ENCODE results near the gene GATA1.
"Not testable (repeated sequence)": the region's sequence is repeated elsewhere in the genome, so short reads cannot be mapped to it uniquely, and the experiment has no call there.

GATA1 gene

GRCh38 chrX:48815266-48815665 is 28.9 kb downstream of the GATA1 start:
- no peak for DNase-seq (ENCODE audit: low spot score)

GRCh38 chrX:48816014-48816810 is 29.8 kb downstream of the GATA1 start:
- DNase-seq (ENCODE audit: low spot score): no peak

GRCh38 chrX:48818098-48818497 is 31.7 kb downstream of the GATA1 start:
- DNase-seq (ENCODE audit: low spot score): no peak

DNA sequence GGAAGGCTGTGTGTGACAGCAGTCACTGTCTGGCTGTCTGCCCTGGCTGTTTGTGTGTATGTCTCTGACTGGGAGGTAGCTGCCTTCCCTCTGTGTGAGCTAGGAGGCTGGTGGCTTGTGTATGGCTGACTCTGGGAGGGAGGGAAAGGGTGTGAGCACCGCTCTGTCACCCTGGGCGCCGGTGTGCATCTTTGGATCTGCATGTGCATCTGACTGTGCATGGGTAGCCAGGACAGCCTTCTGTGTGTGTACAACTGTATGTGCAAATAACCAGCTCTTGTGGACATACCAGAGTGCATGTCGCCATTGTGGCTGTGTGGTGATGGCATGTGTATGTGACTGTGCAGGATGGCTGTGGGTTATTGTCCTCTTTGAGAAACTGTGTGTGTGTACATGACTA is 32.5 kb downstream of the GATA1 start:
- DNase-seq (ENCODE audit: low spot score): no peak

DNA sequence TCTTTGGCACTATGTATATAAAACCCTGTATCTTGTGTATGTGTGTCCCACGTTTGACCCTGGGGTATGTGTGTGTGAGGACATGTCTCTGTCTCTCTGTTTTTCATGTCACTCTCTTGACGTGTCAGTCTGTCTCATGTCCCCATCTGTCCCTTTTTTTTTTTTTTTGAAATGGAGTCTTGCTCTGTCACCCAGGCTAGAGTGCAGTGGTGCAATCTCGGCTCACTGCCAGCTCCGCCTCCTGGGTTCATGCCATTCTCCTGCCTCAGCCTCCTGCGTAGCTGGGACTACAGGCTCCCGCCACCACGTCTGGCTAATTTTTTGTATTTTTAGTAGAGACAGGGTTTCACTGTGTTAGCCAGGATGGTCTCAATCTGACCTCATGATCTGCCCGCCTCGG is 33.0 kb downstream of the GATA1 start:
- not testable (repeated sequence) for DNase-seq (ENCODE audit: low spot score)

- DNase-seq (ENCODE audit: low spot score): no peak
Observed at GRCh38 chrX:48823053-48823452, 36.7 kb downstream of the GATA1 start.

- no peak for DNase-seq (ENCODE audit: low spot score)
Observed at GRCh38 chrX:48824066-48824465, 37.7 kb downstream of the GATA1 start.

DNA sequence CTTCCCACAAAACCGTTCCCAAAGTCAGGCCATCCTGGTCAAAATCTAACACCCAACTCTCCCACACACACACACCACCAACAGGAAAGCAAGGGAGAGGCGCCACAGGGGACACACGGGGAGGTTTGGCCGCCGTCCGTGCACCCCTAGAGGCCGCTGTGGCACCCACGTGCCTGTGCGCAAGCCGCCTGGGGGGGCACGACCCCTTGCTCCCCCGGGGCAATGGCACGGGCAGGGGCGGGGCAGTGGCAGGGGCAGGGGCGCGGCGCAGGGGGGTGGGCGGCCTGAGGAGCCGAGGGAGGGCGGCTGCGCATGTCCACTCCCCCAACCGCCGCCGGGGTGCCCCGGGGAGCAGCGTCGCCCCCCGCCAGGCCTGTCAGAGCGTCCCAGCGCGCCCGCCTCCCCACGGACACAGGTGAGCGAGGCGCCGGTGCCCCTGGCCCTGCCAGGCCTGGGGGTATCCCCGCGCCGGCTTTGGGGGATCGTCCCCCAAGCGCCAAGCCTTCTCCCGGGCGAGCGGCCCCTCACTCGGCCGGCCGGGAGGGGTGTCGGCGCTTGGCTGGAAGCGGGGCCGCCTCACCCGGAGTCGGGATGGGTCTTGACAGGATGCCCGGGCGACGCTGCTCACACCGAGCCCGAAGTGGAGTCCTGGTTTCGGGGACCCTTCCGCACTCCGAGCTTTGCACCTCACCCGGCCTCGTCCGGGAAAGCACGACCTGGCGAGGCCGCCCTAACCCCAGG is 39.9 kb downstream of the GATA1 start, which contains the start of gene ERAS:
Gene ERAS (plus strand): TSS at position 379 of the 741 bp plus-strand sequence. CDS start 2,611 bp downstream, outside the sequence.
- no peak for DNase-seq (ENCODE audit: low spot score)

DNA sequence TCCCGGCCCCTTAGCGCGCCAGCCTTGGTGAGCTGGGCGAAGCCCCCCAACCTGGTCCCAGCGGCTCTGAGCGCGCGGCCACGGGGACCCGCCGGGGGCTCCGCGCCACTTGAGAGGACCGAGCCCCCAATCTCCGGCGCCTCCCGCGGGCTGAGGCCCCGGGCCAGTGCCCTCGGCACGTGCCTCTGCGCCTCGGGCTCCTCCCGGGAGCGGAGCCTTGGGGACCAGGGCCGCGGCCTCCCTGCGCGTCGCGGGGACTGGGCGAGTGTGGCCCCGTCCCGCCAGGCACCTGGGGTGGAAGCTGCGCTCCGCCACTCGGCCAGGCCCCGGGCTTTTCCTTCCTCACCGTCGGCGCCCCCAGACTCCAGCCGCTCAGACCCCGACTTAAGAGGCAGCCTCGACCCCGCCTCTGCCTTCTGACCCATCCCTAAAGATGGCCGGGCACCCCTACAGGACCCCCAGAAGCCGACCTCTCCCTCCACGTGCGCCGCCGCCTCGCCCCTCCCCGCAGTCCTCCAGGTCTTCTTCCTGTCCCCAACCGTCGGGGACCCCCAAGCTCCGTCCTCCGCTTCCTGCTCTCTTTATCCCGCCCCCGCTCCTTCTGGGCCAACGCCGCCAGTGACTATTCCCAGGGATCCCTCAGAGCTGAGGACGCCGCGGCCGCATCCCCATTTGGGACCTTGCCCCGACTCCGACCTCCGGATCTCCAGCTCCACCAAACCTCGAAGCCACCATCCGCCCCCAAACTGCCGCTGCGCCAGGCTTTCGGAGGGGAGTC is 40.7 kb downstream of the GATA1 start:
- no peak for DNase-seq (ENCODE audit: low spot score)

DNA sequence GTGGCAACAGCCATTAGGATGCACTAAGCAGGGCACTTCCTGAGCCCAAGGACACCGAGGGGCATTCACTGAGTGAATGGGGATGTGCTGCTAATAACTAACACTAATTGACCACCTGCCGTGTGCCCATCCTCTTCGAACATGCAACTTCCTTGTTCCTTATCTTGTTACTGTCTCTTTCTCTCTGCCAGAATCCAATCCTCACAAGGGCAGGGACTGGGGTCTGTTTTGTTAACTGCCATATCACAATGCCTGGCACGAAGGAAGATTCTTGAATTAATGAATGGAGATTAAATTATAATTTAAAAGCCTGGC is 41.2 kb downstream of the GATA1 start:
- DNase-seq (ENCODE audit: low spot score): no peak

GRCh38 chrX:48829016-48829735 is 42.8 kb downstream of the GATA1 start:
- DNase-seq (ENCODE audit: low spot score): no peak

DNA sequence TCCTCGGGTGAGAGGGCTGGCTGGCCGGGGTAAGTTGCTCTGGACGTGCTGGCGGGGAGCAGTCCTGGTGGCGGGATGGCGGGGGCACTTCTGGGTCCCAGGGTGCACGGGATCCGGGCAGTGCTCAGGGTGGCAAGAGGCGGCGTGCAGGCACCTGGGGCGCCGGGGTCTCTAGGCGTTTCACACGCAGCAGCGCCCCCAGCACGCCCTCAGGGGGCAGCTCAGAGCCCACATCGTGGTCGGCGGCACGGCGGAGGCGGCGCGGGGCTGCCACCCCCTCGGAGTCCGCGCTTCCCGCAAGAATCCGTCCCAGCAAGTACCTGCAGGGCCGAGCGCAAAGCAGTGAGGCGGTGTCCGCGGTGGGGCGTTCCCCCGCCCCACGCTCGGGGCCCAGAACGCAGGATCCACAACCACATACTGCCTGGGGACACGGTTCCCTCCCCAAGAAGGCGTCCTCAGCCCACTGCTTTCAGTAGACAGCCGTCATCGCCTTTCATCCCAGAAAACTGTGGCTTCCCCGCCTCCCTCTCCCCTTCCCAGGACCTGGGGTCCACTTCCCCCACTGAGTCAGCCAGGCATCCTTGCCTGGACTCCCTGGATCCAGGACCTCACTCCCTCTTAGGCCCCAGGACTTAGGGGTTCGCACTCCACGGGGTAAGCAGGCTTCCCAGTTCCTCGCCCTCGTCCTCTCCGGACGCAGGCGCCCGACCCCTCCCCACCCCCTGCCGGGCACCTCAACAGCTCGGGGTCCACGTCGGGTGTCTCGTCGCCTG is 44.9 kb downstream of the GATA1 start:
- DNase-seq (ENCODE audit: low spot score): no peak

- no peak for DNase-seq (ENCODE audit: low spot score)
Observed at GRCh38 chrX:48831909-48832291, 45.5 kb downstream of the GATA1 start.

GRCh38 chrX:48833542-48834138 is 47.2 kb downstream of the GATA1 start:
- no peak for DNase-seq (ENCODE audit: low spot score)

DNA sequence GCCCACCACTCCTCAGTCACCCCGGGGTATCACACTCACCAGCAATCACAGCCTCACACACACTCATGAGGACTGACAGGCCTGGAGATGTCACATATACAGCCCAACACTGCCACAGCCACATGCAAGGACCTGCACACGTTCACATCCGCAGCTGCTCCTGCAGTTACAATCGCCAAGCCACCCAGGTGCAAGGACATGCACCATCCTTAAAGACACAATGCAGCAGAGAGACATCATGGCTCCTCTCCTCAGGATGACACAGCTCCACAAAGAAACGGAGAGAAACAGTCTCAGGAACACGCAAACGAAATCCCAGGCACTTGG is 48.0 kb downstream of the GATA1 start:
- no peak for DNase-seq (ENCODE audit: low spot score)

GRCh38 chrX:48835524-48836329 is 49.3 kb downstream of the GATA1 start, which contains the start of gene PCSK1N:
TSS of gene PCSK1N (minus strand) at chrX:48835610. CDS start at chrX:48835532, 78 bp downstream.
- DNase-seq (ENCODE audit: low spot score): no peak

DNA sequence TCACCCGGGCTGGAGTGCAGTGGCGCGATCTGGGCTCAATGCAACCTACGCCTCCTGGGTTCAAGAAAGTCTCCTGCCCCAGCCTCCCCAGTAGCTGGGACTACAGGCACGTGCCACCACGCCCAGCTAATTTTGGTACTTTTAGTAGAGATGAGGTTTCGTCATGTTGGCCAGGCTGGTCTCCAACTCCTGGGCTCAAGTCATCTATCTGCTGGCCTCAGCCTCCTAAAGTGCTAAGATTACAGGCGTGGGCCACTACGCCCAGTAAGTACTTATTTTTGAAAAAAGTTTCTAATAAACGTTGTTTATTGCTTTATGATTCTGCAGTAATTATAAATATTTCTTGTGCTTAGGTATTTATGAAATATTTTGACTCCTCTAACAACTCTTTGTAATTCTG is 53.3 kb downstream of the GATA1 start:
- no peak for DNase-seq (ENCODE audit: low spot score)
